Measurements from ENCODE around the gene FGD5. TPM values are rescaled to one million over a fixed set of nuclear protein-coding genes. Genes with fewer than 3 reads are reported as not detected.

Gene FGD5
- total and polyA plus RNA-seq, 2 experiments from 2014 or later: 7.4 to 12.2 TPM

DNA sequence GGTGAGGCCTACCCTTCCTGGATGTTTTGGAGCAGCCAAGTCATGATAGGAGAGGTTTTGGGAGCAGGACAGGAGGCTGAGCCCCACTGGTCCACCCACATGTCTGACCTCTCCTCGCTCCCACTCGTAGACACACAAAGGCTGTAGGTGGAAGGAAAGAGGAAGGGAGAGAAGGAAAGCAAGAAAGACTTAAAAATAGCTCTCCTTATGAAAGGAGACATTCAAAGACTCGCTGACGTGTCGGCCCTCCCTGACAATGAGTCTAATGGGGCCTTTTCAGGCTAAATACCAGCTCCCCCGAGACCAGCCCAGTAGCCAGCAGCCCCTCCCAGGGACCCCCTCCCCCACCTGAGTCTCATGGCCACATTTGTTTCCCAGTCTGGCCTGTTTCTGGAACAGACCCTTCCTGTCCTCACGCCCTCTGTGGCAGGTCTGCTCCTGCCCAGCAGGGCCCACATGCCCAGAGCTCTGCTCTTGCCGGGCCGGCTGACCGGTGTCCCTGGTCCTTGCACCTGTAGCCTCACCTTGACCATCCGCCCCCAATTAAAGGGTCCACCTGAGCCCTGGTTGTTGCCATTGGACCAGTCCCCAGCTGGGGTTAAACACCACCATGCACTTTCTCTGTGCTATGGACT is 49.3 kb downstream of the FGD5 start:
- no peaks in the 10 kb centered on the region; the same call in 2 of the 3 replicates for H3K36me3 Mint-ChIP-seq (ENCODE audit: low read depth)
- Histone ChIP-seq H3K36me3 (ENCODE audit: insufficient read depth) (no peaks in the 10 kb centered on the region), H3K9me2 (ENCODE audit: insufficient read depth) (no peaks in the 10 kb centered on the region), H3F3A (replicated peaks; ENCODE audit: low read depth) (no peaks in the 10 kb centered on the region), H3K4me1 (ENCODE audit: insufficient read depth) (peaks cover 3% of the 10 kb centered on the region; the same call in 1 of the 2 replicates), H3K79me2 (replicated peaks; ENCODE audit: insufficient read depth) (no peaks in the 10 kb centered on the region), H2AFZ (no peak overlapping the region), H3K4me2 (no peak overlapping the region), H3K4me3 (no peak overlapping the region), H4K20me1 (replicated peaks; ENCODE audit: insufficient read depth) (no peaks in the 10 kb centered on the region), H3K27ac (ENCODE audit: low read depth) (no peak overlapping the region), H3K27me3 (ENCODE audit: insufficient read depth) (no peaks in the 10 kb centered on the region)
- H3K4me3 Mint-ChIP-seq: no peak overlapping the region
- H3K4me1 Mint-ChIP-seq: peaks cover 17% of the 10 kb centered on the region
- H3K9me3 Mint-ChIP-seq: no peaks in the 10 kb centered on the region
- DNase-seq (ENCODE audit: low spot score): no peak
- no peak for ATAC-seq
- 0 out of 2 replicates have a peak overlapping the region, but pooled peaks have one; percentile 25 for H3K27ac Mint-ChIP-seq
- no peak for TF ChIP-seq ZNF331 (CRISPR knock-in tag; IDR thresholded peaks at IDR 0.05; ENCODE audit: low read depth)
- TF ChIP-seq, protein P1, sequence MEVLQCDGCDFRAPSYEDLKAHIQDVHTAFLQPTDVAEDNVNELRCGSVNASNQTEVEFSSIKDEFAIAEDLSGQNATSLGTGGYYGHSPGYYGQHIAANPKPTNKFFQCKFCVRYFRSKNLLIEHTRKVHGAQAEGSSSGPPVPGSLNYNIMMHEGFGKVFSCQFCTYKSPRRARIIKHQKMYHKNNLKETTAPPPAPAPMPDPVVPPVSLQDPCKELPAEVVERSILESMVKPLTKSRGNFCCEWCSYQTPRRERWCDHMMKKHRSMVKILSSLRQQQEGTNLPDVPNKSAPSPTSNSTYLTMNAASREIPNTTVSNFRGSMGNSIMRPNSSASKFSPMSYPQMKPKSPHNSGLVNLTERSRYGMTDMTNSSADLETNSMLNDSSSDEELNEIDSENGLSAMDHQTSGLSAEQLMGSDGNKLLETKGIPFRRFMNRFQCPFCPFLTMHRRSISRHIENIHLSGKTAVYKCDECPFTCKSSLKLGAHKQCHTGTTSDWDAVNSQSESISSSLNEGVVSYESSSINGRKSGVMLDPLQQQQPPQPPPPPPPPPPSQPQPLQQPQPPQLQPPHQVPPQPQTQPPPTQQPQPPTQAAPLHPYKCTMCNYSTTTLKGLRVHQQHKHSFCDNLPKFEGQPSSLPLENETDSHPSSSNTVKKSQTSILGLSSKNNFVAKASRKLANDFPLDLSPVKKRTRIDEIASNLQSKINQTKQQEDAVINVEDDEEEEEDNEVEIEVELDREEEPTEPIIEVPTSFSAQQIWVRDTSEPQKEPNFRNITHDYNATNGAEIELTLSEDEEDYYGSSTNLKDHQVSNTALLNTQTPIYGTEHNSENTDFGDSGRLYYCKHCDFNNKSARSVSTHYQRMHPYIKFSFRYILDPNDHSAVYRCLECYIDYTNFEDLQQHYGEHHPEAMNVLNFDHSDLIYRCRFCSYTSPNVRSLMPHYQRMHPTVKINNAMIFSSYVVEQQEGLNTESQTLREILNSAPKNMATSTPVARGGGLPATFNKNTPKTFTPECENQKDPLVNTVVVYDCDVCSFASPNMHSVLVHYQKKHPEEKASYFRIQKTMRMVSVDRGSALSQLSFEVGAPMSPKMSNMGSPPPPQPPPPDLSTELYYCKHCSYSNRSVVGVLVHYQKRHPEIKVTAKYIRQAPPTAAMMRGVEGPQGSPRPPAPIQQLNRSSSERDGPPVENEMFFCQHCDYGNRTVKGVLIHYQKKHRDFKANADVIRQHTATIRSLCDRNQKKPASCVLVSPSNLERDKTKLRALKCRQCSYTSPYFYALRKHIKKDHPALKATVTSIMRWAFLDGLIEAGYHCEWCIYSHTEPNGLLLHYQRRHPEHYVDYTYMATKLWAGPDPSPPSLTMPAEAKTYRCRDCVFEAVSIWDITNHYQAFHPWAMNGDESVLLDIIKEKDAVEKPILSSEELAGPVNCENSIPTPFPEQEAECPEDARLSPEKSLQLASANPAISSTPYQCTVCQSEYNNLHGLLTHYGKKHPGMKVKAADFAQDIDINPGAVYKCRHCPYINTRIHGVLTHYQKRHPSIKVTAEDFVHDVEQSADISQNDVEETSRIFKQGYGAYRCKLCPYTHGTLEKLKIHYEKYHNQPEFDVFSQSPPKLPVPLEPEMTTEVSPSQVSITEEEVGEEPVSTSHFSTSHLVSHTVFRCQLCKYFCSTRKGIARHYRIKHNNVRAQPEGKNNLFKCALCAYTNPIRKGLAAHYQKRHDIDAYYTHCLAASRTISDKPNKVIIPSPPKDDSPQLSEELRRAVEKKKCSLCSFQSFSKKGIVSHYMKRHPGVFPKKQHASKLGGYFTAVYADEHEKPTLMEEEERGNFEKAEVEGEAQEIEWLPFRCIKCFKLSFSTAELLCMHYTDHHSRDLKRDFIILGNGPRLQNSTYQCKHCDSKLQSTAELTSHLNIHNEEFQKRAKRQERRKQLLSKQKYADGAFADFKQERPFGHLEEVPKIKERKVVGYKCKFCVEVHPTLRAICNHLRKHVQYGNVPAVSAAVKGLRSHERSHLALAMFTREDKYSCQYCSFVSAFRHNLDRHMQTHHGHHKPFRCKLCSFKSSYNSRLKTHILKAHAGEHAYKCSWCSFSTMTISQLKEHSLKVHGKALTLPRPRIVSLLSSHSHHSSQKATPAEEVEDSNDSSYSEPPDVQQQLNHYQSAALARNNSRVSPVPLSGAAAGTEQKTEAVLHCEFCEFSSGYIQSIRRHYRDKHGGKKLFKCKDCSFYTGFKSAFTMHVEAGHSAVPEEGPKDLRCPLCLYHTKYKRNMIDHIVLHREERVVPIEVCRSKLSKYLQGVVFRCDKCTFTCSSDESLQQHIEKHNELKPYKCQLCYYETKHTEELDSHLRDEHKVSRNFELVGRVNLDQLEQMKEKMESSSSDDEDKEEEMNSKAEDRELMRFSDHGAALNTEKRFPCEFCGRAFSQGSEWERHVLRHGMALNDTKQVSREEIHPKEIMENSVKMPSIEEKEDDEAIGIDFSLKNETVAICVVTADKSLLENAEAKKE (CRISPR knock-in tag; IDR thresholded peaks at IDR 0.05): no peak
- no peak for TF ChIP-seq POLR2AphosphoS5 (IDR thresholded peaks at IDR 0.05; ENCODE audit: low read depth)
- TF ChIP-seq CREB1 (CRISPR knock-in tag; IDR thresholded peaks at IDR 0.05; ENCODE audit: low read depth): no peak
- no peak for TF ChIP-seq ZNF114 (CRISPR knock-in tag; IDR thresholded peaks at IDR 0.05)
- TF ChIP-seq JUNB (IDR thresholded peaks at IDR 0.05; ENCODE audit: unreplicated experiment): no peak
- TF ChIP-seq, protein P2, sequence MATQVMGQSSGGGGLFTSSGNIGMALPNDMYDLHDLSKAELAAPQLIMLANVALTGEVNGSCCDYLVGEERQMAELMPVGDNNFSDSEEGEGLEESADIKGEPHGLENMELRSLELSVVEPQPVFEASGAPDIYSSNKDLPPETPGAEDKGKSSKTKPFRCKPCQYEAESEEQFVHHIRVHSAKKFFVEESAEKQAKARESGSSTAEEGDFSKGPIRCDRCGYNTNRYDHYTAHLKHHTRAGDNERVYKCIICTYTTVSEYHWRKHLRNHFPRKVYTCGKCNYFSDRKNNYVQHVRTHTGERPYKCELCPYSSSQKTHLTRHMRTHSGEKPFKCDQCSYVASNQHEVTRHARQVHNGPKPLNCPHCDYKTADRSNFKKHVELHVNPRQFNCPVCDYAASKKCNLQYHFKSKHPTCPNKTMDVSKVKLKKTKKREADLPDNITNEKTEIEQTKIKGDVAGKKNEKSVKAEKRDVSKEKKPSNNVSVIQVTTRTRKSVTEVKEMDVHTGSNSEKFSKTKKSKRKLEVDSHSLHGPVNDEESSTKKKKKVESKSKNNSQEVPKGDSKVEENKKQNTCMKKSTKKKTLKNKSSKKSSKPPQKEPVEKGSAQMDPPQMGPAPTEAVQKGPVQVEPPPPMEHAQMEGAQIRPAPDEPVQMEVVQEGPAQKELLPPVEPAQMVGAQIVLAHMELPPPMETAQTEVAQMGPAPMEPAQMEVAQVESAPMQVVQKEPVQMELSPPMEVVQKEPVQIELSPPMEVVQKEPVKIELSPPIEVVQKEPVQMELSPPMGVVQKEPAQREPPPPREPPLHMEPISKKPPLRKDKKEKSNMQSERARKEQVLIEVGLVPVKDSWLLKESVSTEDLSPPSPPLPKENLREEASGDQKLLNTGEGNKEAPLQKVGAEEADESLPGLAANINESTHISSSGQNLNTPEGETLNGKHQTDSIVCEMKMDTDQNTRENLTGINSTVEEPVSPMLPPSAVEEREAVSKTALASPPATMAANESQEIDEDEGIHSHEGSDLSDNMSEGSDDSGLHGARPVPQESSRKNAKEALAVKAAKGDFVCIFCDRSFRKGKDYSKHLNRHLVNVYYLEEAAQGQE (IDR thresholded peaks at IDR 0.05; ENCODE audit: unreplicated experiment): no peak
- TF ChIP-seq, protein P3, sequence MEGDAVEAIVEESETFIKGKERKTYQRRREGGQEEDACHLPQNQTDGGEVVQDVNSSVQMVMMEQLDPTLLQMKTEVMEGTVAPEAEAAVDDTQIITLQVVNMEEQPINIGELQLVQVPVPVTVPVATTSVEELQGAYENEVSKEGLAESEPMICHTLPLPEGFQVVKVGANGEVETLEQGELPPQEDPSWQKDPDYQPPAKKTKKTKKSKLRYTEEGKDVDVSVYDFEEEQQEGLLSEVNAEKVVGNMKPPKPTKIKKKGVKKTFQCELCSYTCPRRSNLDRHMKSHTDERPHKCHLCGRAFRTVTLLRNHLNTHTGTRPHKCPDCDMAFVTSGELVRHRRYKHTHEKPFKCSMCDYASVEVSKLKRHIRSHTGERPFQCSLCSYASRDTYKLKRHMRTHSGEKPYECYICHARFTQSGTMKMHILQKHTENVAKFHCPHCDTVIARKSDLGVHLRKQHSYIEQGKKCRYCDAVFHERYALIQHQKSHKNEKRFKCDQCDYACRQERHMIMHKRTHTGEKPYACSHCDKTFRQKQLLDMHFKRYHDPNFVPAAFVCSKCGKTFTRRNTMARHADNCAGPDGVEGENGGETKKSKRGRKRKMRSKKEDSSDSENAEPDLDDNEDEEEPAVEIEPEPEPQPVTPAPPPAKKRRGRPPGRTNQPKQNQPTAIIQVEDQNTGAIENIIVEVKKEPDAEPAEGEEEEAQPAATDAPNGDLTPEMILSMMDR (conservative IDR thresholded peaks at IDR 0.05; ENCODE audit: low read depth in 2 of 2): no peak
- no peak for TF ChIP-seq EZH2phosphoT487 (IDR thresholded peaks at IDR 0.05; ENCODE audit: unreplicated experiment)
- TF ChIP-seq EZH2 (IDR thresholded peaks at IDR 0.05; ENCODE audit: low read depth, unreplicated experiment): no peak
- no peak for TF ChIP-seq STAT1 (IDR thresholded peaks at IDR 0.05; ENCODE audit: unreplicated experiment)
- TF ChIP-seq NANOG (IDR thresholded peaks at IDR 0.05; ENCODE audit: borderline replicate concordance): no peak
- TF ChIP-seq, protein P4, sequence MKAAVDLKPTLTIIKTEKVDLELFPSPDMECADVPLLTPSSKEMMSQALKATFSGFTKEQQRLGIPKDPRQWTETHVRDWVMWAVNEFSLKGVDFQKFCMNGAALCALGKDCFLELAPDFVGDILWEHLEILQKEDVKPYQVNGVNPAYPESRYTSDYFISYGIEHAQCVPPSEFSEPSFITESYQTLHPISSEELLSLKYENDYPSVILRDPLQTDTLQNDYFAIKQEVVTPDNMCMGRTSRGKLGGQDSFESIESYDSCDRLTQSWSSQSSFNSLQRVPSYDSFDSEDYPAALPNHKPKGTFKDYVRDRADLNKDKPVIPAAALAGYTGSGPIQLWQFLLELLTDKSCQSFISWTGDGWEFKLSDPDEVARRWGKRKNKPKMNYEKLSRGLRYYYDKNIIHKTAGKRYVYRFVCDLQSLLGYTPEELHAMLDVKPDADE (IDR thresholded peaks at IDR 0.05): no peak
- peaks cover 5% of the 10 kb centered on the region for H3K27me3 Mint-ChIP-seq (ENCODE audit: insufficient read depth, low read depth, poor library complexity)
